RPMI8226 (cell line): ENCODE data around the gene MRPL36.
A peak's percentile ranks its signal among the peaks of the same experiment; 100 is the strongest.
"Not testable (repeated sequence)": the region's sequence is repeated elsewhere in the genome, so short reads cannot be mapped to it uniquely, and the experiment has no call there.

ENCODE experiments used
- DNase-seq: peaks from one replicate; pipeline ENCODE4 v3.0.0-alpha.2; 2015

MRPL36 gene

DNA sequence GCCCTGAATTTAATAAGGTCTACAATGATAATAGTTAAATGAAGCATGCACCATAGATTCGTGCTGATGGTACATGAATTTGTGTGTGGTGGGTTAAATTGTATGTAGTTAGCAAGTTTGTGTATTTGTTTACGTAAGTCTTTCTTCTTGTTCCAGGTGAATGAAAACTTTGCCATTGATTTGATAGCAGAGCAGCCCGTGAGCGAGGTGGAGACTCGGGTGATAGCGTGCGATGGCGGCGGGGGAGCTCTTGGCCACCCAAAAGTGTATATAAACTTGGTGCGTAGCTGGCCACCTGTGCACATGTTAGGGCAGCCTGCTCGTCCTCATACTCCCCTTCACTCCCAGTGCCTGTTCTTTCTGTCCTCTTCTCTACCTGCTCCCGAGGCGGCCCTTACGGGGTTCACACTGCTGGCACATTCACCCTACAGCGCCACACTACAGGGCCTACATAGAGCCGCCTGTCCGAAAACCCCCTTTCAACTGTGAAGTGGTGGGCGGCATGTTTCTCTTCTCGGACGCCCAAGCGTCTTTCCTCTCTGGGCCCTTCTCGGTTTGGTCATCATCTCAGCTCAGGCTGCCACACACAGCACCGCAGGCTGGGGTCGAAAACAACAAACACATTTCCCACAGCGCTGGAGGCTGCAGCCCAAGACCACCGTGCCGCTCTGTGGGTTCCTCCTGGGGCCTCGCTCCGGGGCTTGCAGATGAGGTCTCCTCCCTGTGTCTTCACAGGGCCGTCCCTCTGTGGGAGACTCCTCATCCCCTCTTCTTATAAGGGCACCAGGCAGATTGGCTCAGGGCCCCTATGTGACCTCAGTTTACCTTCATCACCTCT, 14.8 kb upstream of the MRPL36 start:
- DNase-seq = no peak

DNA sequence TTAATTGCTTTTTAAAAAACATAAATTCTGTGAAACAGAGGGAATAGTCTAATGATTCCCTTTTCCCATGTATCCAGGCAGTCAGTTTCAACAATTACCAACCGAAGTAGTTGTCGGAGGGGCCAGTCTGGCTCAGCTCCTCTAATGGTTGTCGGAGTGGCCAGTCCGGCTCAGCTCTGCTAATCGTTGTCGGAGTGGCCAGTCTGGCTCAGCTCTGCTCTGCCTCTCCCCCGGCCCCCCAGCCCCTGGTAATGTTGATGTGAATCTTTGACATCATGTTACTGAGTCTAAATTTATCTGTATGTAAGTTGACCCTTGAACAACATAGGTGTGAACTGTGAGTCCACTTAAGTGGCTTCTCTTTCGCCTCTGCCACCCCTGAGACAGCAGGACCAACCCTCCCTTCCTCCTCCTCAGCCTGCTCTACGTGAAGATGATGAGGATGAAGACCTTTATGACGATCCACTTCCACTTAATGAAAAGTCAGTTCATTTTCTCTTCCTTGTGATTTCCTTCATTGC, 11.0 kb upstream of the MRPL36 start:
- no peak for DNase-seq

DNA sequence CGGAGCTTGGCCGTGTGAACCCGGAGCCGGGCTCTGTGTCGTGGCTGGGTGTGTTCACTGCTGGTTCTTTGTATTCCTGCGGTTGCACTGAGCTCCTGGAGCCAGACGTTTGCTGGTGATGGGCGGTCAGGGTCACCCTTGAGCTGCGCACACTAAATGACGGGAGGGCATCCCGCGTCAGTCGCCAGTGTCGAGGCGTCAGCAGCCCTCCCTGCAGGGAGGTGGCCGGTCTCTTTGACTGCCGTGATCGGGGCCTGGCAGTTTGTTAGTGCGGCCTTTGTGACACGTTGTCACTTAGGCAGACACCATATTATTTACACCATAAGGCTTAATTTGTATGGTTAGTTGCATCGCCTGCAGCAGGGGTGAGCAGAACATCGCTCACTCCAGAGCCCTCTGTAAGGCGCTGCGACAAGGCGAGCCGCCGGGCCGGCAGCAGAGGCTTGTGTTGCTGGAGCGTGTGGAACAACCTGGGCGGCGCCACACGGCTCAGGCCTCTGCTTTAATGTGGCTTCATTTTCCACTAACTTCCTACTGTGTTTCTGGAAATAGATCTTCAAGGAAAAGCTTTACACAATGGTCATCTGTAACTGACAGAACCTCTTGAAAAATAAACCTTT, 9.9 kb upstream of the MRPL36 start:
- DNase-seq = no peak

DNA sequence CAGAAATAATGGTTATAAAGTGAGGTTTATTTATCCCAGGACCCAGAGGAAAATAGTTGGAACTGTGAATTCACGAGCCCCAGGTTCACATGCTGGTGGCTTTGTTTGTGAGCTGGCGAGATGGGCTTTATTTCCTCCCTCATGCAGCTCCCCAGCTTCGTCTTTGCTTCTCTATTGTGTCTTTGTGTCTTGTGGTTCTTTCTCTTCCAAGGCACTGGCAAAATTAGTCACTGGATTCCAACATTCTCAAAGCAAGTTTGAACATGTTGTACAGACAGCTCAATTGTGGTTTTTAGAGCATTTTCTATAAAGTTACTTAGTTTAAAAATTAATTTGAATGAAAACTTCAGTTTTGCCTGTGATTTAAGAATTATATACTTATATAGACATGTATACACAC, 8.8 kb upstream of the MRPL36 start:
- no peak for DNase-seq

DNA sequence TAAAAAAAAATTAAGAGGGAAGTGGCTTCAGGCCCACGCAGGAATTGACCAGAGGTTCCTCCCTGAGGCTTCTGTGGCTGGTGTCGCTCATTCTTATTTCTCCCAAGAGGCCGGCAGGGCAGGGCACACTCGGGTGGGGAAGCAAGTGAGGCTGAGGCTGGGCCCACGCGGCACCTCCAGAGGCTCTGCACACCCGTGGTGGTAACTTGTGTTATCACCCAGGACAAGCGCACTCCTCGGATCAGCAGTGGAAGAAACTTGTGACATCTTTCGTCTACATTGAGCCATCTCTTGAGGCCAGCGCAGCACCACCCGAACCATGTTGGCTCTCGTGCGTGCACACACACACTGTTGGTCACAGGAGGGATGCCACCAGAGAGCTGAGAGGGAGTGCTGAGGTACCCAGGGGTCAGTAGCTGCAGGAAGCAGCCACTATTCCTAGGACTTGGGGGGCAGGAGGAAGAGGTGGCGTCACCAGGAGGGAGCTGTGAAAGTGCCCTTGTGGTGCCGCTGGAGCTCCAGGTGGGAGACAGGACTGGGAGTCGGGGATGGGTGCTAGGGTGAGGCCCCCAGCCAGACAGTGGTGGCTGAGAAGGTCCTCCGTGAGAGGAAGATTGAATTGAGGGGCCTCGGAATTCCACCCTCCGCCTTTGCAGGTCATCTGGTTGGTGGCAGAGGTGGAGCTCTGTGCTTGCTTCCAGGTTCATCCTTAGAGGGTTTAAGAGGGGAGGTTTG, 8.0 kb upstream of the MRPL36 start:
- DNase-seq = no peak

DNA sequence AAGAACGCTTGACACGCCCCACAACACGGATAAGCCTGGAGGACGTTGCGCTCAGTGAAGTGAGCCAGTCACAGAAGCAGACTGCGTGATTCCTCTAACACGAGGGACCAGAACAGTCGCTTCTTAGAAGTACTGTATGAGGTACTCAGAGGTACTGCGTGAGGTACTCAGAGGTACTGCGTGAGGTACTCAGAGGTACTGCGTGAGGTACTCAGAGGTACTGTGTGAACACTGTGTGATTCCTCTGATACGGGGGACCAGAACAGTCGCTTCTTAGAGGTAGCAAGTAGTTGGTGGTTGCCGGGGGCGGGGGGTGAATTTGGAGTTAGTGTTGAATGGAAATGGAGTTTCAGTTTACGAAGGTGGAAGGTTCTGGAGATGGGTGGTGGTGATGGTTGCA, 7.3 kb upstream of the MRPL36 start:
- no peak for DNase-seq

DNA sequence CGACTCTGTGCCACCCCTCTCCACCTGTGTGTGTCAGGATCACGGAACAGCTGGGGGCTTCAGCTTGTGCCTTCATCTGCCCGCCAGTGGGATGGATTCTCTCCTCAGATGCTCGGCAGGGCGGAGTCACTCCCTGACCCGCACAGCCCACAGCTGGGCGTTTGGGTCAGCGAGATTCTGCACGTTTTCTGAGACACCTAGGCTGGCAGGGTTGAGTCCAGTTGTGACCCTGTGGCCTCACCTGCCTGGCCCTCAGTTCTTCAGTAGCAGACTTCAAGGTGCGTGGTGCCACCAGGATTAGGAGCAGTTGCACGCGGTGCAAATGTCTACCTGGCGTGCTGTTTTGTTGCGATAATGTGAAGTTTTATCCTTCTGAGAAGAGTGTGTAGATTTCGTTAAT, 6.6 kb upstream of the MRPL36 start:
- DNase-seq = no peak

DNA sequence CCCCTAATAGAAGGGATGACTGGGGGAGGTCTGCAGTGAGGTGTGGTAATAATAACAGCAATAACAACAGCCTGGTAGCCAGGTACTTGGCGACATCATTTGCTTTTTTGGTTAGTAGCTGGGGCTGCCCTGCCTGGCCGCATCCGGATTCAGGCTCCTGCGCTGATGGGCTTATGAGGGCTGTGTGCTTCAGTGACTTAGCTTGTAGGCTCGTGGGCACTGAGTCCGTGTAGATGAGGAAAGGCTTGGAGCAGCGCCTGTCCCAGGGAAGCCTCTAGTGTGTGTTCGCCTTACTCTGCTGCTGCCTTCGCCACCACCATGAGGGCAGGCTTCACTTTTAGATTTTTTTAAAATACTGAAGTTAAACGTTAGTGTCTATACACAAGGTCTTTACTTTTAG, 6.1 kb upstream of the MRPL36 start:
- DNase-seq = no peak

DNA sequence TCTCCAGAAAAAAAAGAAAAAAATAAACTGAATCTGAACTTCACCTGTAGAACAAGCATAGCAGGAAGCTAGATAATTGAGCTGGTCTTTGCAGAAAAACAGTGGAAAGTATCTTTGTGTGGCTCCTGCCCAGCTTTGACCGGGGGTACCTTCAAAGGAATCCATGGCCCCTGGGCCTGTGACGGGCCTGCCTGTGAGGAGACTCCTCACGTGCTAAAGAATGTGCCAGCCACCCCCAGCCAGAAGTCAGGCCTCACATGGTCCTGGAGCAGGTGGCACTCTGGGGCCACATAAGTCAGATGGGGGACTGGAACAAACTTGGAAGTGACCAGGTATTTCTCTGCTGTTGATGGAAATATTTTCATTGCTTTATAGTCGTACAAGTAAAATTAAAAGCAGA, 5.7 kb upstream of the MRPL36 start:
- DNase-seq = no peak

DNA sequence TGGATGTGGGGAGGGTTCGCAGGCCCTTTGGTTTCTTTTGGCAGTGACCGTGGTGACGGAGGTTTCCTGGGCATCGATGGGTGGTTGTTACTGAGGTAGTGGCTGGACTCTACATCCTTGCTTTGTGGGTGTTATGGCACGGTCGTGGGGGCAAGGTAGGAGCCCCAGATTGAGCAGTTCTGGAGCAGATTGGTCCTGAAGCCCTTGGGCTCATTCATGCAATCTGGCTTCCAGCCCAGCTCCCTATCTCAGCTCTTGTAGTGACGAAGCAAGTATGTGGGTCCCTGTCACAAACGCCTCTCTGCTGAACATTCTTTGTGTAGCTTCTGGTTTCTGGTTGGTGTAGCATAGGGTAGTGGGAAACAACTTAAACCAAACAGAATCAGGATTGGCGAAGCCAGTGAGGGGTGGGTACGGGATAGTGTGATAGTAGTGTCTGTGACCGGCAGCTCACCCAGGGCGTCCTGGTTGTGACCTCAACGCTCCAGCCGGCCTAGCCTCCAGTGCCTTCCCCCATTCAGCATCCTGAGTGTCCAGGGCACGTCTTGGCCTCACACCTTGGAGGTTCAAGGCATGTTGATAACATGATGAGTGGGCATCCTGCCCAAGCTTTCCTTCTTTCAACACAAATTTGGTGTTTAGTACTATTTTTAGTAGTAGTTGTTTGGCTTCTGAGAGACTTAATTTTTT, 4.5 kb upstream of the MRPL36 start:
- no peak for DNase-seq

DNA sequence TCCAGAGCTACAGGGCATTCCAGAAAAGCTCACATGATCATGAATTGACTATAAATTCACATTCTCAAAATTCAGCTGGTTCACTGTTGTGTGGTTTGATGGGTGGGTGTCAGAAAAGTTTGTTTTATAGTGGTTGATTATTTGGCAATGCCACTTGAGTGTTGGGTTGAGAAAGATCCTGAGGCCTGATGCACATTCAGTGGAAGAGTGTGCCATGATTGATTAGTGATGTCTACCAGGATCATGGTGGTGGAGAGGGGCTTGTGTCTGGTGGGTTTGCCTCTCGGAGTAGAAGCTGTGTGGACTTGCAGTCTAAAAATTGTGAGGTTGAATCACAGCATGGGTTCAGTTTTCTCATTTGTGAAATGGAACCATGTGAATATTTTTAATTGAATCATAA, 3.6 kb upstream of the MRPL36 start:
- DNase-seq = no peak

DNA sequence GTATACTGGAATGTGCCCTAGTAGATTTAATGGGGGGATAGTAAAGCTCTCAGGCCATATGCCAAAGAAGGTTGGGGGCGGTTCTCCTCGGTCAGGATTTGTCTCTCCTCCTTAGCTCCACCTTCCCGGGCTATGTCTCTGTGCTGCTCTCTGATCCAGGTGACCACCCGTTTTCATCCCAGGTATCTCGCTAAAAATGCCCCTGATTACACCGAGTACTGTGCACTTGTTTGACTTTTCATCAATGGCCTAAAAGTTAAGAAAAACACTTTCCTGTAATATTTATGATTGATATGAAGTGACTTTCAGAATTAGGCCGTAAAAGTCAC, 2.3 kb upstream of the MRPL36 start:
- peak; percentile 50 for DNase-seq

DNA sequence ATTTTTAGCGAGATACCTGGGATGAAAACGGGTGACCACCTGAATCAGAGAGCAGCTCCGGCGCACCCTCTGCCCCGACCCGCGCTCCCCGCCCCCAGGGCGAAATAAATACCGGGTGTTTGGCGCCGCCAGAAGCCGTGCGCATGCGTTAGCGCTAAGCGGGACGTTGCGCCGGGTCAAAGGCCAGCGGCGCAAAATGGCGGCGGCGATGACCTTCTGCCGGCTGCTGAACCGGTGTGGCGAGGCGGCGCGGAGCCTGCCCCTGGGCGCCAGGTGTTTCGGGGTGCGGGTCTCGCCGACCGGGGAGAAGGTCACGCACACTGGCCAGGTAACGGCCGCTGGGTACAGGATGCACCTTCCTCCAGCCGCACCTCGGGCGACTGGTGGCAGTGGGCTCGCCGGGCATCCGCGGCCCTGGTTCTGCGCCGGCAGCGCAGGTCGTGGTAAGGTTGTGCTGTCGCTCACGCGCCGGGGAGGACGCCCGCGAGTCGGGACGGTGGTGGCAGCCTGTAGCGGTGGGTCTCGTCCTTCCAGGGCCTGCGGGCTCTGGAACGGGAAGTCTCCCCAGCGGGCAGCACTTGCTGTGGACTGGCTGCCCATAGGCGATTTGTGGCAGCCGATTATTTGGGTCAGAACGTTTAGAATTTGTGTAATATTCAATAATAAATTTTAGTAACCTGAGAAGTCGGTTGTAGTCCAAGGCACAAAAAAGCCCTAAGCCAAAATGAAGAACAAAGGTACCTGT, 1.8 kb upstream of the MRPL36 start, which contains the start of gene NDUFS6:
TSS of gene NDUFS6 (plus strand) at position 186 of the 745 bp plus-strand sequence. CDS start at position 197, 11 bp downstream.
- peak; percentile 95 for DNase-seq

DNA sequence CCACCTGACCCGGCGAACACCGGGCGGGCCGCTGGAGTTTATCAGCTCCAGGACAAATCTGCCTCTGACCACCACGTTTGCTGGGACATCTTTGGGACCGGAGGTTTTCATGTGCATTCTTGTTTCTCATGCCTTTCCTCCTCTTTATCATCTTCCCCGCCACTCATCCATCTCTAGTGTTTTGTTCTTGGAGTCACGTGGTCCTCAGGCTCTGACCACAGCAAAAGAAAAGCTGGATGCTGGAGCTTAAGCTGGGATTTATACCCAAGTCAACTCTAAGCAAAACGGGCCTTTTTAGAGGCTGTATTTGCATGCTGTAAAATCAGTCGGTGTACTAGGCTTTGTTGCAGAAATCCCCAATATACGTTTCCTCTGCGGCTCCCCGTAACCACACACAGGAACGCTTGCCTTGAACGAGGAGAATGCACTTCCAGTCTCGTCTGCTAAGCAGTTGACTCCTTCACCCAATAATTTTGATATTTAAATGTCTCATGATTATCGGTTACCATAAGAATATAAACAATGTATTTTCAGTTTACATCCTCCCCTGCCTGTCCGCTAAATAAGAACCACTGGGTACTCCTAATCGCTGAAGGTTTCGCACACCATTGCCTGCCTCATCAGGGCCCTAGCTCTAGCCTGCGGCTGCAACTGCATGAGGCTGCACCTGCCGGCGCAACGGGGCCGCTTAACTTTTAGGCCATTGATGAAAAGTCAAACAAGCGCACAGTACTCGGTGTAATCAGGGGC, 1.0 kb upstream of the MRPL36 start:
- DNase-seq = peak; percentile 57

DNA sequence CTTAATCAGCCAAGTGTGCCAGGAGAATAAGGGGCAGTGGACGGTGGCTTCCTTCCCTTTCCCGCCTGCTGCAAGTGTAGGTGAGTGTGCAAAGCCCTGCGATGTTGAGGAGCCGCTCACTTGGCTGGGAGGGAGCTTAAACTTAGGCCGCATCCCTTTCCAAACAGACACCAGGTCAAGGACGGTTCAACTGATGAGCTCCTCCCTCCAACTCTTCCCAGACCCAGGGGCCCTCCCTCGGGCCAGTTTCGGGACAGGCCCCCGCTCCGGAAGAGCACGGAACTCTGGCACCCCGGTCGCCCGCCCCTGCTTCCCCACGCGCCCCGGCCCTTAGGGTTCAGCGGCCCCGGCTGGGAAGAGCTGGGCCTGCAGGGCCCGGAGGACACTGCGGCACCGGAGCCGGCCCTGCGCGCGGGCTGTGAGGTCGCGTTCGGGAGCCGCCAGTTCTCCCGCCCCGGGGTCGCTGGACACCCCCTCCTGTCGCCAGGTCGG, 481 bp downstream of the MRPL36 start:
- DNase-seq = peak; percentile 57

DNA sequence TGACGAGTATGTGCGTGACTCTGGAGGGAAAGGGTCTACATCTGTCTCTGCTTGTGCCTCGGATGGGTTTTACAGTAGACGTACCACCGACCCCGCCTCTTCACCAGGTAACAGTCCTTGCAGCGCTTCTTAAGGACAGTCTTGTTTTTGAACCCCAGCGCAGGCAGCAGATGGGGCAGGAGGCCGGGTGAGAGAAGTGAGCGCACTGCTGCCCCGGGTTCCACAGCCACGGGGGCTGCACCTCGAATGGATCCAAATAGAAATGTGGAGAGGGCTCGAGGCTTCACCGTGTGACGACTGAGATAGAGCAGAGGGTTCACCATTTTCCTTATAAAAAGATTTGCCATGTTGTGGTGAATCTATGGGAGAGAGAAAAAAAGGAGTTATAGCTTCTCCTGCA, 1.0 kb downstream of the MRPL36 start:
- DNase-seq = not testable (repeated sequence)

DNA sequence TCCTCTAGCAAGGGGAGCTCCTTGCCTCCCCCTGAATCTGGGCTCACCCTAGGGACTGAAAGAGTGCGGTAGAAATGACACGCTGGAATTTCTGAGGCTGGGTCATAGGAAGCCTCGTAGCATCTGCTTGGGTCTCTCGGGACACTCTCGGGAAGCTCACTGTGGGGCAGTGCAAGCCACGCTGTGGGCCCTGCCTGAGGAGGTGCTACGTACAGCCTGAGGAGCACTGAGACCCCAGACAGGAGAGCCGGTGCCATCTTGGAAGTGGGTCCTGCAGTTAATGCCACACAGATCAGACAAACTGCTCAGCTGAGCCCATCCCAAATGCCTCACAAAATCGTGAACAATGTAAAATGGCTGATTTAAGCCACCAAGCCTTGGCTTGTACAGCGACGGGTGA, 1.8 kb downstream of the MRPL36 start:
- DNase-seq = no peak

DNA sequence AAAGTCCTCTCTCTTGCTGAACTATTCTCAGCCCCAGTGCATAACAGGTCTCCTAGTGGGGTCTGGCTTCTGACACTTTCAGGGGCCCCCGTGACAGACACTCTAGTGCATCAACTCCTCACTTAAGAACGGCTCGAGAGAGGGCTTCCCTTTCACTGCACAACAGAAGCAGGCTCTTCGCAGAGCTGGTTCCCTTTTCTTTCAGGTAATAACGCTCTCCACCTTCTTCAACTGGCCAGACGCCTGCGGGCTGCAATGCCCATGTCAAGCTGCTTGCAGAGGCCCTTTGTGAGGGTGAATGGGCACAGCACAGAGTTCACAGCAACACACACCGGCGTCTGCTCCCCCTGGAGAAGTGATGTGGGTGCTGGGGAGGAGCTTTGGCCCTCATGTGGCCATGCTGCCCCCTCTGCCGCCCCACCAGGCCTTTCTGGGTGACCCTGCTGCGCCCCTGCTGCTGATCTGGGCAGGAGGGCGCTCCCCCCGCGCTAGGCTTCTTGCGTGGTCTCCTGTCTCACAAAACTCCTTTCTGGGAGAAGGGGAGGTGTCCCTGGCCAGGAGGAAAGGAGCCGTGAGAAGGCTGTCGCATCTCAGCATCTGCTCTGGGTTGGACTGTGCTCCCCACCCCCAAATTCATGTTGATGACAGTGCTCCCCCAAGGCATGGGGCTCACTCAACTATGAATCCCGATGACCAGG, 2.4 kb downstream of the MRPL36 start:
- no peak for DNase-seq

DNA sequence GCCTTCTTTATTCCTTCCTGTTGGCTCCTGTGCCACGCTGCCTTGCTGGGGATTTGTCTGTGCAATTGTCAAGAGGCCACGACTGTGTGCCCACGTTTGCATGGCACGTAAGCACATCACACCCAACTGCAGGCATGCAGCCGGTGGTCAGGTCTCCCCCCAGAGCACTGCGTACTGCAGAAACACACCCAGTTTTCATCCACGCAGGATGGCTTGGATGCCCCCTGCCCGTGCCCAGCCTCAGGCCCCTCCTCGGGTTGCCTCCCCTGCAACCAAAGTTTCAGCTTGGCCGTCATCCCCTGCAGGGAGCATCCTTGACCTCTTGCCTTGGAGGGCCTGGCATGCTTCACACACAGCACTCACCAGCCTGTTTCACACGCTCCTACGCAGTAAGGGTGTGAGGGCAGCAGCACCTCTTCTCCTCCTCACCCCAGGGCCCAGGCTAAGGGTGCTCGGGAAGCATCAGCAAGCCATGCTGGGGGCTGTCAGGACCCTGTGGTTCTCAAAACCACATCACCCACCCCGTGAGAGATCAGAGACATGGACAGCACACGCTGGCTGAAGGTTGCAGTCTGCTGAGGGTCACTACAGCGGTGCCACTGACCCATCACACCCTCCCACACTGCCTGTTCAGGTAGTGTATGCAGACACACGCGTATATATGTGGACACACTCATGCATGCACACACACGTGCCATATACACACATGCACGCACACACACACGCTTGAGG, 3.1 kb downstream of the MRPL36 start:
- no peak for DNase-seq

DNA sequence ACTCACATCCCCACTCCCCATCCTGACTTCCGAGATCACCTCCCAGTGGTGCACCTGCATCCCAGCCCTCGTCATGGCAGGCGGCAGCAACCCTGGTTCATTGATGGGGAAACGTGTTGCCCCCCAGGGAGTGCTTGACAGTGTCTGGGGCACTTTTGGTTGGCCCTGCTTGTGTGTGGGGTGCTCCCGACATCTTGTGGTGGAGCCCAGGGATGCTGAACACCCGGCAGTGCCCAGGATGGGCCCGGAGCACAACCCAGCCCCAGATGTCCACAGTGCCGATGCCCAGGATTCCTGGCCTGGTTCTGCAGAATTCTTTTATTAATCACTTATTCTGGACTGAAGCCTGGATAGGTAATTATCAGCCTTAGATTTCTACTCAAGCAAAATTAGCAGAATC, 3.7 kb downstream of the MRPL36 start:
- no peak for DNase-seq
